NB4 (cell line): ENCODE results near the gene HIC1.

Experiments
- MYC ChIP-seq: IDR thresholded peaks from 2 replicates; pipeline ENCODE4 v1.6.1; 2011; ENCODE audit warnings: low read depth, low read length
- TF ChIP-seq, protein P1 (sequence below): IDR thresholded peaks from one replicate; pipeline ENCODE4 v1.5.1; 2012; ENCODE audit warnings: low read depth, low read length

DNA sequence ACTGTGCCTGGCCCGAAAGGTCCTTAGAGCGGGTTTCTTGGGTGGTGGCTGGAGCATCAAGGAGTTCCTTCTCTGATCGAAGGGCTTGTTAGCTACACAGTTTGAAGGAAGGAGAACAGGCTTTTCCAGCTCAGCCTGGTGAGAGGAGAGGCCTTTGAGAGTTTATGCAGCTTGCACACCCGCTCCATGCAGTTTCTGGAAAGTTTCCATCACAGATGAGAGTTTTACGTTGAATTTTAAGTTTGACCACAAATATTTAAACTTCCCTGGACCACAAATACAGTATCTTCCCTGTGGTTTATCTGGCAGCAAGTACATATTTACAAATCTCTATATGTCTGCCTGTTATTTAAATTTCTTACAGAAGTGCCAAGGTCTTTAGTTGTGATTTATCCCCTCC lies 56.8 kb downstream of the HIC1 start:
- TF ChIP-seq, protein P1, sequence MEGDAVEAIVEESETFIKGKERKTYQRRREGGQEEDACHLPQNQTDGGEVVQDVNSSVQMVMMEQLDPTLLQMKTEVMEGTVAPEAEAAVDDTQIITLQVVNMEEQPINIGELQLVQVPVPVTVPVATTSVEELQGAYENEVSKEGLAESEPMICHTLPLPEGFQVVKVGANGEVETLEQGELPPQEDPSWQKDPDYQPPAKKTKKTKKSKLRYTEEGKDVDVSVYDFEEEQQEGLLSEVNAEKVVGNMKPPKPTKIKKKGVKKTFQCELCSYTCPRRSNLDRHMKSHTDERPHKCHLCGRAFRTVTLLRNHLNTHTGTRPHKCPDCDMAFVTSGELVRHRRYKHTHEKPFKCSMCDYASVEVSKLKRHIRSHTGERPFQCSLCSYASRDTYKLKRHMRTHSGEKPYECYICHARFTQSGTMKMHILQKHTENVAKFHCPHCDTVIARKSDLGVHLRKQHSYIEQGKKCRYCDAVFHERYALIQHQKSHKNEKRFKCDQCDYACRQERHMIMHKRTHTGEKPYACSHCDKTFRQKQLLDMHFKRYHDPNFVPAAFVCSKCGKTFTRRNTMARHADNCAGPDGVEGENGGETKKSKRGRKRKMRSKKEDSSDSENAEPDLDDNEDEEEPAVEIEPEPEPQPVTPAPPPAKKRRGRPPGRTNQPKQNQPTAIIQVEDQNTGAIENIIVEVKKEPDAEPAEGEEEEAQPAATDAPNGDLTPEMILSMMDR: no peak
- TF ChIP-seq MYC: no peak
